Ascending aorta (tissue), 2 donors: ENCODE data around the gene AMPD1. TPM values are rescaled to one million over a fixed set of nuclear protein-coding genes. Genes with fewer than 3 reads are reported as not detected.
A peak's percentile ranks its signal among the peaks of the same experiment; 100 is the strongest.

Source experiments
- DNase-seq, 2 donors: peaks; one replicate each; pipeline ENCODE4 v3.0.0-alpha.2; 2019; ENCODE audit warnings: low spot score in 2 of 2
- H3K27ac ChIP-seq, 2 donors: fragments of 200-600 bp; sonication (generic); one replicate each; pipeline ENCODE4 v1.5.1; 2016 to 2017; ENCODE audit warnings: mild to moderate bottlenecking in 1 of 2
- H3K27me3 ChIP-seq: fragments of 200-600 bp; sonication (generic); one replicate; pipeline ENCODE4 v1.5.1; 2017
- H3K36me3 ChIP-seq, 2 donors: fragments of 200-600 bp; sonication (generic); one replicate each; pipeline ENCODE4 v1.5.1; 2016
- H3K4me1 ChIP-seq, 2 donors: fragments of 200-600 bp; sonication (generic); one replicate each; pipeline ENCODE4 v1.5.1; 2016 to 2017; ENCODE audit warnings: mild to moderate bottlenecking in 1 of 2
- H3K4me3 ChIP-seq, 2 donors: fragments of 200-600 bp; sonication (generic); one replicate each; pipeline ENCODE4 v1.5.1; 2016 to 2017; ENCODE audit warnings: mild to moderate bottlenecking in 1 of 2
- H3K9me3 ChIP-seq, 2 donors: fragments of 200-600 bp; sonication (generic); one replicate each; pipeline ENCODE4 v1.5.1; 2016
- CTCF ChIP-seq, 3 experiments: fragments of 200-600 bp in 2 of 3; fragments of 450-650 bp in 1 of 3; sonication (generic) in 2 of 3; IDR thresholded peaks; one replicate each; pipeline ENCODE4 v1.5.1; 2016 to 2019; ENCODE audit warnings: antibody characterized with exemption in 3 of 3, mild to moderate bottlenecking in 1 of 3, moderate library complexity in 1 of 3
- intact Hi-C: fragments of 100-400 bp; cut with DNase I; formaldehyde crosslinking; loops from one replicate; pipeline ENCODE4 v1.15.1; 2023
- total RNA-seq: library from RNA; depleted of rRNA; stranded (reverse); fragments of >200 nt; gene quantifications from one replicate; pipeline ENCODE4 v1.1.0, GENCODE V29; 2016

Gene AMPD1
- total RNA-seq, 1 donor from 2014 or later: not detected

GRCh38 chr1:114671011-114671938, 24.1 kb downstream of the AMPD1 start:
- Histone ChIP-seq H3K4me3 (peak overlapping the region in 1 of 2 donors; percentile 94), H3K4me1 (no peaks in the 10 kb centered on the region), H3K9me3 (no peaks in the 10 kb centered on the region), H3K36me3 (no peaks in the 10 kb centered on the region), H3K27ac (no peak overlapping the region), H3K27me3 (no peaks in the 10 kb centered on the region)
- intact Hi-C loops: loop anchor here (5.0 to 10.0 kb wide), 3 partner anchors 159 to 414 kb away; partner anchors contain the start of genes TRIM33 and TSPAN2
- peak in 2 of 3 experiments; percentile 5 to 17 for TF ChIP-seq CTCF (IDR thresholded peaks at IDR 0.05)
- no peak for DNase-seq

GRCh38 chr1:114670083-114671010, 25.0 kb downstream of the AMPD1 start:
- Histone ChIP-seq H3K27ac (peak overlapping the region; percentile 54 to 82), H3K27me3 (no peaks in the 10 kb centered on the region), H3K36me3 (no peaks in the 10 kb centered on the region), H3K4me3 (peak overlapping the region; percentile 77 to 94), H3K4me1 (no peaks in the 10 kb centered on the region), H3K9me3 (no peaks in the 10 kb centered on the region)
- intact Hi-C loops: loop anchor here (1.0 to 10.0 kb wide), 6 partner anchors 46 to 414 kb away; partner anchors contain the start of genes BCAS2, CSDE1, NRAS and TRIM33
- DNase-seq: peak; percentile 74 to 96
- peak in 2 of 3 experiments; percentile 20 to 37 for TF ChIP-seq CTCF (IDR thresholded peaks at IDR 0.05)

DNA sequence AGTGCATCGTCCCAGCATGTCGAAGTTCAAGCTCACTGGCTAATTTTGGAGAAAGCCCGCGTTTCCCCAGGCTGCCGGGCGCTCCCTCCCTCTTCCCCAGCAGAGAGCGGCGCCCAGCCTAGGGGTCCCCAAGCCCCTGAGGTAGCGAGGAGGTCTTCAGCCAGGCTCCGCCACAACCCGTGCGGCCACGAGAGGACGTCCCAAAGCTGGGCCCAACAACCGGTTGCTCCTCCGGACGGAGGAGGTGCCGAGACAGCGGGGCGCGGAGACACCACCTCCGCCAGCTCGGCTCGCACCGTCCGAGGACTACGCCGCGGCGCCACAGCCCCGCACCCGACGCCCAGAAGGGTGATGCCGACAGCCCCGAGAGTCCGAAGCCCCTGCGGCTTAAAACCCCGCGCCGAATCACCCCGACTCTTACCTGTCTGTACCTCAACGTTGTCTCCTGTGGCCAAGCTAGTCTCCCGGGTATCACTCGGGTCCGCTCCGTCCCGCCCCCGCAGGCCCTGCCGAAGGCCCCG, 25.7 kb downstream of the AMPD1 start, which contains the start of gene DENND2C:
Gene DENND2C, minus strand, starts transcription at position 488 of the 521 bp plus-strand sequence. CDS start 44,065 bp downstream, outside the sequence.
- H3K27ac ChIP-seq: peak within 1 kb of the TSS; percentile 68 to 82
- DNase-seq: no peak
- no peak for TF ChIP-seq CTCF (IDR thresholded peaks at IDR 0.05)
- H3K4me3 ChIP-seq: peak within 1 kb of the TSS; percentile 77 to 94
- no peaks in the 10 kb centered on the region for H3K36me3 ChIP-seq
- H3K27me3 ChIP-seq: no peaks in the 10 kb centered on the region
- H3K9me3 ChIP-seq: no peaks in the 10 kb centered on the region
- H3K4me1 ChIP-seq: no peaks in the 10 kb centered on the region
- intact Hi-C loops: loop anchor here (1.0 to 10.0 kb wide), 8 partner anchors 47 to 1282 kb away; partner anchors contain the start of genes BCAS2, CSDE1, NRAS and TRIM33

DNA sequence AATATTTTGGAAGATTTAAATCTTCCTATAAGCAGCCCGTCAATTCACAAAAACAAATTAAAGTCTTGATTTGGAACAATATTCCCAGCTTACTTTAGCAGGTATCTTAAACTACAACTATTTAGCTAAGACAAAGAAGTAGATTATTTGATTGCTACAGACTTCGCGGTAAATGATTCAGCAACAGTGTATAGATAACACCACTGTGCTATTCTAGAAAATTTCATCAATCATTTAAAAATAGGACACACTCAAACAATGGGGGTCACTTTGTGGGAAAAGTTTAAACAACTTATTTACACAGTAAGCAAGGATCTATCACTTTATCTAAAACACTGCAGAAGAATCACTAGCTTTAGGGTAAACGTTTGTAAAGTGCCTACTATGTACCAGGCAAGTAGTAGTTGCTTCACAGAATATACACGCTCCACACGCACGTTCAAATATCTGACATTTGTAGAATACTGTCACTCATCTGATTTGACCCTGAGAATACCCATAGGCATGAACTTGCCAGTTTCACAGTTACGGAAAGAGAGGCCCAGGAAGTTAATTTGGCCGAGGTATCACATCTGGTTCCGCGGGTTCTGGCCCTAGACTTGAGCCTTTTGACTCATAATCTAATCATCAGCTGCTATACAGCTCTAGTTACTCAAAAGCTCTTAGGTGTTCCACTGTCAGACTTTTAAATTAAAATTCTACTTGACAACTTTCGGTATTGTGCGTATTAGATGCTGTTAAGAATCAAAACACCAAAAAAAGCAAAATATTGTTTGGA, 26.4 kb downstream of the AMPD1 start:
- H3K27ac ChIP-seq: peak overlapping the region; percentile 68 to 82
- no peak for DNase-seq

More for the DNA sequence above, 26.4 kb downstream of the AMPD1 start:
- Histone ChIP-seq H3K4me1 (no peaks in the 10 kb centered on the region), H3K36me3 (no peaks in the 10 kb centered on the region), H3K4me3 (peak overlapping the region; percentile 77 to 94), H3K27me3 (no peaks in the 10 kb centered on the region), H3K9me3 (no peaks in the 10 kb centered on the region)
- intact Hi-C loops: loop anchor here (5.0 kb wide), 2 partner anchors 687 to 1282 kb away; no protein-coding TSS in a partner anchor
- TF ChIP-seq CTCF (IDR thresholded peaks at IDR 0.05): no peak
